SH-SY5Y (cell line): Measurements from ENCODE around the gene COBL.

Source experiments
- GATA2 ChIP-seq: IDR thresholded peaks from 2 replicates; pipeline ENCODE4 v1.6.1; 2011; ENCODE audit warnings: mild to moderate bottlenecking, low read depth, low read length
- GATA3 ChIP-seq: IDR thresholded peaks from 2 replicates; pipeline ENCODE4 v1.6.1; 2011; ENCODE audit warnings: low read depth, mild to moderate bottlenecking, low read length, moderate library complexity

DNA sequence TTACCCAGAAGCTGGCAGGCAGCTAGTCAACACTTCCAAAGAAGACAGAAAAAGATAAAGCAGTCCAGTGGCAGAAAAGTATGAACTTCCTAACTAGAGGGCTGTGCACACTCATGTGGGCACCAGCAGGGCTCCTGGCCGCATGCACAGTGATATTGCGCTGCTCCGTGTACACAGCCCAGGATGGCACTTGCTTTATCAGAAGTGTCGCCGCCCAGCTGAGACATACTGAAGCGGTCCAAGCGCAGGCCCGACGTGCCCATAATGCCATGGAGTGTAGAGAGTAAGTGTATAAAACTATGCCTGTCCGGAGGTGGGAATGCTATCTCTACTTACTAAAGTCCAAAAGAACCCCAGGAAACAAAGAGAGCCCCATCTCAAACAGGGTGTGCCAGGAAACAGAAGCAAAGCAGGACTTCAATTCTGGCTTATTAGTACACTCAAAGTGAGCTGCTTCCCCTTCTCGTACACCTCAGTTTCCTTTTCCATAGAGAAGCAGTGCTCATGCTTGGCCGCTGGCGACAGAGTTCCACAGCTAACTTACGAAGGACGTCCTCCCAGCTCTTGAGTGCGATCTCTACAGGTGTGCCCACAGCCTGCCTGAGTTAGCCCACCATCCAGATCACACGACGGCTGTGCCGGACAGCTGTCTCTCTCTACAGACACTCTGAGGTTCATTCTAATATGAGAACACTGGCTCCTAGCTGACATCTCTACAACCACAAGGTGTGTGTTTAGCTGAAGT lies 234.3 kb downstream of the COBL start:
- TF ChIP-seq GATA2 (no peak), GATA3 (no peak)
